Endodermal cell (in vitro differentiated cells): ENCODE data around the gene INO80E. TPM values are rescaled to one million over a fixed set of nuclear protein-coding genes. Genes with fewer than 3 reads are reported as not detected.

Source experiments
- DNase-seq: peaks from one replicate; pipeline ENCODE4 v3.0.0-alpha.2; 2017
- H3K27ac ChIP-seq: 2 replicates; pipeline ENCODE4 v1.5.1; 2013; ENCODE audit warnings: mild to moderate bottlenecking, low read depth, low read length, moderate library complexity
- H3K27me3 ChIP-seq: 2 replicates; pipeline ENCODE4 v1.6.1; 2013; ENCODE audit warnings: mild to moderate bottlenecking, low read length, moderate library complexity; ENCODE audit not compliant: insufficient read depth, control insufficient read depth, poor library complexity, severe bottlenecking
- H3K36me3 ChIP-seq: 2 replicates; pipeline ENCODE4 v1.7.0; 2013; ENCODE audit warnings: mild to moderate bottlenecking, low read length, moderate library complexity; ENCODE audit not compliant: control insufficient read depth, insufficient read depth
- H3K4me1 ChIP-seq: one replicate; pipeline ENCODE4 v1.7.0; 2013; ENCODE audit warnings: low read length; ENCODE audit not compliant: control insufficient read depth, insufficient read depth
- H3K4me3 ChIP-seq: 2 replicates; pipeline ENCODE4 v1.5.1; 2013; ENCODE audit warnings: mild to moderate bottlenecking, low read length, moderate library complexity
- H3K9ac ChIP-seq: 2 replicates; pipeline ENCODE4 v1.6.1; 2013; ENCODE audit warnings: mild to moderate bottlenecking, low read length, moderate library complexity; ENCODE audit not compliant: poor library complexity, severe bottlenecking; ENCODE audit errors: extremely low read depth
- H3K9me3 ChIP-seq: 2 replicates; pipeline ENCODE4 v1.6.1; 2013; ENCODE audit warnings: mild to moderate bottlenecking, low read length, moderate library complexity; ENCODE audit not compliant: control insufficient read depth
- H3K27ac Mint-ChIP-seq: 2 replicates; pipeline ENCODE4 v1.8.0; 2020; ENCODE audit warnings: mixed read lengths
- H3K27me3 Mint-ChIP-seq: 2 replicates; pipeline ENCODE4 v1.8.0; 2021; ENCODE audit warnings: mild to moderate bottlenecking, mixed read lengths; ENCODE audit not compliant: insufficient read depth
- H3K36me3 Mint-ChIP-seq: 2 replicates; pipeline ENCODE4 v1.8.0; 2020; ENCODE audit warnings: low read depth, mixed read lengths
- H3K4me1 Mint-ChIP-seq: 2 replicates; pipeline ENCODE4 v1.8.0; 2020; ENCODE audit warnings: mixed read lengths
- H3K4me3 Mint-ChIP-seq: 2 replicates; pipeline ENCODE4 v1.8.0; 2020; ENCODE audit warnings: mild to moderate bottlenecking, moderate library complexity, mixed read lengths
- H3K9me3 Mint-ChIP-seq: 2 replicates; pipeline ENCODE4 v1.8.0; 2020; ENCODE audit warnings: mild to moderate bottlenecking, mixed read lengths
- WGBS, 2 experiments: methylation state at CpG; one replicate each; pipeline versions ENCODE4 v1.1.5 to v1.1.7; 2013; ENCODE audit warnings: missing lambda C conversion rate in 2 of 2, mixed read lengths in 1 of 2; ENCODE audit not compliant: insufficient coverage in 1 of 2, insufficient read length in 1 of 2; 5-methylcytosine and 5-hydroxymethylcytosine counted together
- total RNA-seq, 2 donors: library from RNA; stranded (reverse); fragmentation: NEBNext Ultra II Directional in 1 of 2; extraction: Animal tissue kit (Norgen Biotek cat#: 25700) in 1 of 2; gene quantifications; 2 replicates in 1 of 2; 3 replicates in 1 of 2; pipeline ENCODE4 v1.2.1, GENCODE V29; 2021
- TF ChIP-seq, protein P1 (sequence below): fragments of 200-600 bp; sonication (generic); conservative IDR thresholded peaks from 2 replicates; pipeline ENCODE4 v1.5.0; 2021; ENCODE audit warnings: antibody characterized with exemption, mild to moderate bottlenecking

The INO80E gene
- total RNA-seq, 2 donors from 2014 or later = 77.4 to 80.1 TPM

DNA sequence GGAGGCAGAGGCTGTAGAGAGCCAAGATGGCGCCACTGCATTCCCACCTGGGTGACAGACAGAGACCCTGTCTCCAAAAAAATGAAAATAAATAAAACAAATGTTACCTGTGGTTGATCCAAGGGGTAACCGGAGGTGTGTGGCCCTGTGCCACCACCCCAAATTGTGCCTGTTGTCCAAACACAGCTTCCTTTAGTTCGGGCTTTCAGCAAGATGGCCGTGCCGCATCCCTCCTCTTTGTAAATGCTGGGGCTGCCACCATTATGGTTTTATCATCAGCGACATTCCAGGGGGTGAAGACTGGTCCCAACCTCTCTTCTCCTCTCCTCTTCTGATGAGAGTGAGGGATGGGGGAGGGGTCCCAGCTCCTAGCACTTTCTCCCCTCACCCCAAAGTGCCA, 26.8 kb downstream of the INO80E start, which contains the start of gene C16orf92:
Gene C16orf92, plus strand, starts transcription at position 312 of the 400 bp plus-strand sequence. CDS start 143 bp downstream, outside the sequence.
- Mint-ChIP-seq H3K4me3 (no peak within 1 kb of the TSS), H3K9me3 (no peaks in the 10 kb centered on the region), H3K27ac (no peak within 1 kb of the TSS), H3K36me3 (no peaks in the 10 kb centered on the region), H3K27me3 (peaks cover 8% of the 10 kb centered on the region), H3K4me1 (no peaks in the 10 kb centered on the region)
- H3K36me3 ChIP-seq = no peaks in the 10 kb centered on the region
- no peaks in the 10 kb centered on the region for H3K27me3 ChIP-seq
- 92 to 93% methylated on average over 2 to 6 of the region's 6 CpGs for WGBS, 2 experiments
- H3K4me3 ChIP-seq = no peak within 1 kb of the TSS
- TF ChIP-seq, protein P1, sequence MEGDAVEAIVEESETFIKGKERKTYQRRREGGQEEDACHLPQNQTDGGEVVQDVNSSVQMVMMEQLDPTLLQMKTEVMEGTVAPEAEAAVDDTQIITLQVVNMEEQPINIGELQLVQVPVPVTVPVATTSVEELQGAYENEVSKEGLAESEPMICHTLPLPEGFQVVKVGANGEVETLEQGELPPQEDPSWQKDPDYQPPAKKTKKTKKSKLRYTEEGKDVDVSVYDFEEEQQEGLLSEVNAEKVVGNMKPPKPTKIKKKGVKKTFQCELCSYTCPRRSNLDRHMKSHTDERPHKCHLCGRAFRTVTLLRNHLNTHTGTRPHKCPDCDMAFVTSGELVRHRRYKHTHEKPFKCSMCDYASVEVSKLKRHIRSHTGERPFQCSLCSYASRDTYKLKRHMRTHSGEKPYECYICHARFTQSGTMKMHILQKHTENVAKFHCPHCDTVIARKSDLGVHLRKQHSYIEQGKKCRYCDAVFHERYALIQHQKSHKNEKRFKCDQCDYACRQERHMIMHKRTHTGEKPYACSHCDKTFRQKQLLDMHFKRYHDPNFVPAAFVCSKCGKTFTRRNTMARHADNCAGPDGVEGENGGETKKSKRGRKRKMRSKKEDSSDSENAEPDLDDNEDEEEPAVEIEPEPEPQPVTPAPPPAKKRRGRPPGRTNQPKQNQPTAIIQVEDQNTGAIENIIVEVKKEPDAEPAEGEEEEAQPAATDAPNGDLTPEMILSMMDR = no peak
- H3K27ac ChIP-seq = no peak within 1 kb of the TSS
- no peaks in the 10 kb centered on the region for H3K4me1 ChIP-seq
- H3K9me3 ChIP-seq = no peaks in the 10 kb centered on the region
- no peak for DNase-seq
- H3K9ac ChIP-seq = no peak within 1 kb of the TSS

DNA sequence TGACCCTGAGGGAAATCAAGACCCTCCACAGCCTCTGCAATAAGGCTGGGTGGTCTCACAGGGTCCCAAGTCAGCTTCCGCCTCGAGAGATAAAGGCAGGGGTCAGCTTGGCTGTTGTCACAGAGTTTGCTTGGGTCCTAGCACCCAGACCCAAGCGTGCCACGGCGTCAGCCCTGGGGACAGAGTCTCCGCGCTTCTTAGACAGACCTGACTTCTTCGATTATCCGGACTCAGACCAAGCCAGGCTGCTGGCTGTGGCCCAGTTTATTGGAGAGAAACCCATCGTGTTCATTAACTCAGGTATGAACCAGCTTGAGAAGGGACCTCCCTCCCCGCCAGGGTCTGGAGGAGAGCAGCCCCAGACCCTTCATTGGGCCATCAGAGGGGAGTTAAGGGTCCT, 27.5 kb downstream of the INO80E start:
- Mint-ChIP-seq H3K4me3 (no peak overlapping the region), H3K4me1 (no peaks in the 10 kb centered on the region), H3K9me3 (no peaks in the 10 kb centered on the region), H3K27ac (no peak overlapping the region), H3K36me3 (no peaks in the 10 kb centered on the region), H3K27me3 (peaks cover 8% of the 10 kb centered on the region)
- H3K27ac ChIP-seq = no peak overlapping the region
- 90 to 95% methylated on average over 8 to 11 of the region's 11 CpGs for WGBS, 2 experiments
- H3K9me3 ChIP-seq = no peaks in the 10 kb centered on the region
- TF ChIP-seq, protein P1 = no peak
- DNase-seq = no peak
- no peak overlapping the region for H3K9ac ChIP-seq
- no peak overlapping the region for H3K4me3 ChIP-seq
- H3K36me3 ChIP-seq = no peaks in the 10 kb centered on the region
- no peaks in the 10 kb centered on the region for H3K27me3 ChIP-seq
- H3K4me1 ChIP-seq = no peaks in the 10 kb centered on the region

DNA sequence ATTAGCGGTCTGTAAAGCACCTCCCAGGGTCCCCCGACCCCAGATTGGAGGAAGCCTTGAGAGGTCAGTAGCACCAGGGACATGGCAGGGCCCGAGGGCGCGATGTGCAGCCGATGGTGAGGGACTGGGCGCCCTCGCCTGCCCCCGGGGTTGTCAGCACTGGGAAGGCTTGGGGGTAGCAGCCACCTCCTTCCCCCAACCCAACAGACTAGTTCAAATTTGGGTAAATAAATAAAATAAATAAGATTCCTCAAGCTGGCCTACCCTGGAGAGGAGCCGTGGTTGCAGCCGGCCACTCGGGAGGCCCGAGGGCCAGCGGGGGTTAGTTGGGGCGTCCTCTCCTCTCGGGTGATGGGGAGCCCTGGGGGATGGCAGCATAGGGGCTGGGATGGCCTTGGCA, 28.4 kb downstream of the INO80E start:
- no peak for DNase-seq
- Mint-ChIP-seq H3K4me1 (no peaks in the 10 kb centered on the region), H3K4me3 (no peak overlapping the region), H3K9me3 (no peaks in the 10 kb centered on the region), H3K27me3 (peaks cover 10% of the 10 kb centered on the region), H3K27ac (no peak overlapping the region), H3K36me3 (no peaks in the 10 kb centered on the region)
- H3K9ac ChIP-seq = no peak overlapping the region
- H3K27me3 ChIP-seq = peaks cover 3% of the 10 kb centered on the region
- no peak overlapping the region for H3K4me3 ChIP-seq
- H3K4me1 ChIP-seq = no peaks in the 10 kb centered on the region
- no peak overlapping the region for H3K27ac ChIP-seq
- 88 to 90% methylated on average over 2 to 13 of the region's 16 CpGs for WGBS, 2 experiments
- H3K36me3 ChIP-seq = no peaks in the 10 kb centered on the region
- TF ChIP-seq, protein P1 = no peak
- H3K9me3 ChIP-seq = no peaks in the 10 kb centered on the region
